Frontal cortex (tissue), 4 donors: ENCODE results near the gene OTUD3. TPM values are rescaled to one million over a fixed set of nuclear protein-coding genes. Genes with fewer than 3 reads are reported as not detected.

Experiments
- DNase-seq, 2 donors: peaks; one replicate each; pipeline ENCODE4 v3.0.0; 2012; ENCODE audit warnings: low spot score in 2 of 2
- FAIRE-seq: peaks from 2 replicates; lab custom pipeline; 2012; peaks lifted over from hg19 to GRCh38; lab: Jason Lieb, UNC
- total RNA-seq: library from RNA; depleted of rRNA; stranded (reverse); fragments of >200 nt; gene quantifications from one replicate; pipeline ENCODE4 v1.2.3, GENCODE V29; 2014
- donor health status: control.
- donor health status: control.
- donor health status: control.

OTUD3 gene
- total RNA-seq, 1 donor from 2014 or later: 9.8 TPM

DNA sequence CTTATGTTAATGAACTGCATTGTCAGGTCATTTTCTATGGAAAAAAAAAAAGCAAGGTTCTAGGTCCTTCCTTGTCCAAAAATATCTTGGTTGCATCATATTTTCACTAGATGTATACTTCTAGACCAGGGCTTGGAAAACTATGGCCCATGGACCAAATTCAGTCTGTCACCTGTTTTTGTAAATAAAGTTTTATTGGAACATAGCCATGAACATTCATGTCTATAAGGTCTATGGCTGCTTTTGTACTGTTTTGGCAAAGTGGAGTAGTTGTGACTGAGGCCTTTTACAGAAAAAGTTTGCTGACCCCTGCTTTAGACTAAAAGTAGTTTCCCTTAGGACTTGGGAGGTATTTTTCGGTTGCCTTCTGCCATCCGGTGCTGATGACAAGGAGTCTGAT lies 60.5 kb downstream of the OTUD3 start:
- DNase-seq (no peak), FAIRE-seq (no peak)

DNA sequence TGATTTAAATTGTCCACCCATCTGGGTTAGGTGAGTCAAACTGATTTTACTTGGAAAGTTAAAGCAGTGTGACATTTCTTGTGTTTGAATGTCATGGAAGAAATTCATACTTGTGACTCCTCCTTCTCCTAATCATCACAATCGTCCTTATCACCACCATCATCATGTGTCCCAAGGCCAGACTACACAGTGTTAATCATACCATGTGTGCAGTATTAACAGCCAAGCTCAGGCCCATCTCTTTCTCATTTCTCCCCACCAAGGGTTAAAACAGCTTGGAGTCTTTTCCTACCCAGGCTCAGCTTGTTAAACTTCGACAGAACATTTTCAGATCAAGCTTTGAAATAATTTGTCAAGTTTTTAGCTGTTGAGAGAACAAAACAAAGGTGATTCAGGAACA lies 63.7 kb downstream of the OTUD3 start:
- no peak for FAIRE-seq
- no peak for DNase-seq

DNA sequence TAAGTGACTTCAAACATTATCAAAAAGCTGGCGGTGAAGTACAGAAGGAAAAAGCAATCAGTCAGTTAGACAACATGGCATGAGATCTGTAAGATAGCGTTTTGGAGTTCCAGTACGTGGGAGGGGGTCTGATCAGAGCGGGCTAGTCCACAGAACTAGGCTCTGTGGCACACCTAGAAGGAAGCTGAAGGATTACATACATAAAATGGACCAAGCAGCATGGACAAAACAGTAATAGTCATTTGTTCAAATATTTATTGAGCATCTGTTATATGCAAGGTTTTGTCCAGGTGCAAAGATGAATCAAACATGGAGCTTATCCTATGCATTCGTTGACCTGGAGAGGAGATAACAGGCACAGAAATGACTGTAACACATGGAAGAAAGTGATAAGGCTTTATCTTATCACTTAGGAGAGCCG lies 64.1 kb downstream of the OTUD3 start:
- FAIRE-seq (no peak), DNase-seq (no peak)

DNA sequence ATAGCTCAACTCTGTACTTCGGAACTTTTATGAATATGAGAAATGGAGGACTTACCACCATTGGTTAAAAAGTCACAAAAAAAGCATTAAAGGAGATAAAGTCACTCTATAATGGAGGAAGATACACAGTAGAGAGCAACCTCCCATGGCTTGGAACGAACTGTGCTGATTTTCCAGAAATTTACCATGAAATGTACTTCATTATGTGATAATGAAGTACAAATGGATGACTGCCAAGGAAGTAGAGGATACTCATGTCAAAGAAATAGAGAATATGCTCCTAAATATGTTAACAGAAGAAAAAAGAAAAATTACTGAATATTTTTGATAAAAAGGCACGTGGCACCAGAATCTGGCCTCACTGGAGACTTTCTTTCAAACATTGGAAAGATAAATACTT lies 64.8 kb downstream of the OTUD3 start:
- FAIRE-seq: no peak
- no peak for DNase-seq

DNA sequence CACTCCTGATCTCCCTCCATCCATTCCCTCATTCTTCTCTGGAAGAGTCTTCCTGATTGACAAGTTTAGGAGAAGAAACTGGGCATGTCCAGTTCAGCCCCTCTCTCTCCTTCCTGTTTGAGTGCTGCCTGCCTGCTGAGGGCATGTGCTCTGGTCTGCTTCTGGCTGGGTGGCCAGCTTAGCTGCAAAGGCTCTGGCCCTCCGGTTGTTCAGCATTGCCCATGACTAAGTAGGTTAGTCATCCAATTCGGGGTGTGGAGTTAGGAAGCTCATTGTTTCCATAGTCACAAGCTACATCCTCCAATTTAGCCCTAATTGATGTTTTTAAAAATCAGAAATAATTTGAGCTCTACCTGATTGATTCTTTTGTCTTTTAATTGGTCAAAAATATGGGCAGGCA lies 66.8 kb downstream of the OTUD3 start:
- DNase-seq (no peak), FAIRE-seq (no peak)

DNA sequence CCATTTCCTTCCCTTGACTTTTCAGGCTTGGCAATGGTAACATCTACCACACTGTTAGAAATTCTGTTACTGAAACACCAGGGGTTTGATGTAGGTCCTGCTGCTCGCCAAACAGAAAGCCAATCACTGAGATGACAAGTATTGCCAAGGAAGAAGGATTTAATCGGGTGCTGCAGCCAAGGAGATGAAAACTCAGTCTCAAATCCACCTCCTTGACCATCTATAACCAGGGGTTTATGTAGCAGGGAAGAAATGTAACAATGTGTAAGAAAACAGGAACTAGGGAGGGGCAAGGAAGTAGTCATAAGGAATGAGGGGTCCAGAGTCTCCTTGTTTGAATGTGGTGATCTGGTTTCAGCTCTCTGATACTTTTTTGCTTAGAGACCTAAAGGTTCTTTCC lies 71.9 kb downstream of the OTUD3 start:
- no peak for DNase-seq
- no peak for FAIRE-seq

DNA sequence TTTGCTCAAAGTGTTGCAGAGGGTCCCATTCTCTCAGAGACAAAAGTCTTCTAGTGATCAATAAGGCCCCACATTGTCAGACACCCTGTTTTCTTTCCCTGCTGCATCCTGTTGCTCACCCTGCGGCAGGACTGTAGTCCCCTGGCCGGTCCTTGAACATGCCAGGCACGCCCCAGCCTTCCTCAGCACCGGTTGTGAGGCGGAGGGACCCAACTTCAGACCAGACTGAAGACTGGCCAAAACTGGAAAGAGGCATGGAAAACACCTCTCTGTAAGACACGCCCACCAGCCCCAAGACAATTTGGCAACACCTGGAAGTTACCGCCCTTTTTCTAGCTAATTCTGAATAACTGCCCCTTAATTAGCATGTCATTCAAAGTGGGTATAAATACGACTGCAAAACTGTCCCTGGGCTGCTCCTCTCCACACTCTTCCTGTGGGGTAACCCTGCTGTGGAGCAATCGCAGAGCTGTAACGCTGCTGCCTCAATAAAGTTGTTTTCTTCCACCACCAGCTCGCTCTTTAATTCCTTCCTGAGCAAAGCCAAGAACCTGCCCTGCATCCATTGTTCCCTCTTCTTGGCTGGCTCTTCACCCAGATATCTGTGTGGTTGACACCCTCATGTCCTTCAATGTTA lies 73.5 kb downstream of the OTUD3 start:
- DNase-seq (no peak), FAIRE-seq (no peak)

DNA sequence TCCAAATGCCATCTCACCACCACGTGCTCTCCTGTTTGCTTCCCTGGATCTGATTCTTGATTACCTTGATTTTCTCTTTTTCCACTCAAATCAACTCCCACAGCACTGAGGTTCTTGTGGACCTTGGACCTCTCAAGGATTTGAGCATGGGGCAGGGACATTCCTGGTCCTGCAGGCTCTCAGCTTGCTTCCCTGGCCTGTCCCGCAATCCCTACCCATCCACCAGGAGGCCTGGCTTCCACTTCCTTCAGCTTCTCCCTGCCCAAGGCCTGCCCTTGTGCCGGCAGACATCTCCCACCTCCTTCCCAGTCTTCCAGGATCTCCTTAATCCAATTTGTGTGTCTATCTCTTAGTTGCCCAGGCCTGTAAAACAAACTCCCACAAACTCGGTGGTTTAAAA lies 75.6 kb downstream of the OTUD3 start:
- no peak for FAIRE-seq
- DNase-seq: no peak

DNA sequence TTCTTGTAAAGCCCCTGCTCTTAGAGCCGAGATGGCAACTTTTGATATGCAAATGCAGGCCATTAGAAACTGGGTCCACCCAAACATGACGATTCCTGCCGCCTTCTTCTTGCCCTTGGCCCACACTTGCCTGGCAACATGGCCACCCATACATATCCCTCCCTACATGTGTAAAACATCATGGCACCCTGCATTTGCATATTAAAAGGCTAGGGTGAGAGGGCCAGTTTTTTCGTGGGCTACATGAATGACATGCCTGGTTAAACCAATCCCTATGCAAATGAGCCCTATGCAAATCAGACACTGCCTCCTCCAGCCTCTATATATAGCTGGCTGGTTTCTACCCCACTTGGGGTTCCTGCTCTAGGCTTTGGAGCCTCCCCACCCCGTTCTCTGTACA lies 78.4 kb downstream of the OTUD3 start:
- FAIRE-seq (no peak), DNase-seq (no peak)

Other genes starting within 250 kb of the OTUD3 start
- 33.0 TPM for gene NBL1, start 238.1 kb upstream of the OTUD3 start, total RNA-seq
- gene HTR6, start 217.5 kb upstream of the OTUD3 start, total RNA-seq: 0.41 TPM
- 0.82 TPM for gene TMCO4, start 82.5 kb upstream of the OTUD3 start, total RNA-seq
- not detected for gene RNF186, start 67.1 kb upstream of the OTUD3 start, total RNA-seq
- not detected for gene PLA2G2E, start 41.2 kb downstream of the OTUD3 start, total RNA-seq
- not detected for gene PLA2G2A, start 97.2 kb downstream of the OTUD3 start, total RNA-seq
- gene PLA2G5, start 187.8 kb downstream of the OTUD3 start, total RNA-seq: 0.41 TPM
- gene PLA2G2D, start 237.1 kb downstream of the OTUD3 start, total RNA-seq: not detected